Parathyroid adenoma (tissue), 2 donors: Measurements from ENCODE around the gene ZNF804A.
"Not testable (repeated sequence)": the region's sequence is repeated elsewhere in the genome, so short reads cannot be mapped to it uniquely, and the experiment has no call there.

ENCODE experiments used
- H2AFZ ChIP-seq: fragments of 300-600 bp; sonication (generic); one replicate; pipeline ENCODE4 v1.7.0; 2017; ENCODE audit warnings: antibody characterized with exemption, mild to moderate bottlenecking
- H3K27ac ChIP-seq: fragments of 300-600 bp; sonication (generic); one replicate; pipeline ENCODE4 v1.7.0; 2017
- H3K27me3 ChIP-seq: fragments of 300-600 bp; sonication (generic); one replicate; pipeline ENCODE4 v1.7.0; 2017; ENCODE audit warnings: low read length; ENCODE audit not compliant: control insufficient read depth, insufficient read depth
- H3K36me3 ChIP-seq: fragments of 300-600 bp; sonication (generic); one replicate; pipeline ENCODE4 v1.7.0; 2017; ENCODE audit warnings: low read length; ENCODE audit not compliant: control insufficient read depth, insufficient read depth
- H3K4me1 ChIP-seq: fragments of 300-600 bp; sonication (generic); one replicate; pipeline ENCODE4 v1.7.0; 2017; ENCODE audit warnings: control low read depth
- H3K4me2 ChIP-seq: fragments of 300-600 bp; sonication (generic); one replicate; pipeline ENCODE4 v1.7.0; 2017; ENCODE audit warnings: low read length
- H3K4me3 ChIP-seq: fragments of 300-600 bp; sonication (generic); one replicate; pipeline ENCODE4 v1.7.0; 2017; ENCODE audit warnings: low read depth, low read length
- H3K79me2 ChIP-seq: fragments of 300-600 bp; sonication (generic); one replicate; pipeline ENCODE4 v1.7.0; 2017; ENCODE audit warnings: control low read depth
- H3K9ac ChIP-seq: fragments of 300-600 bp; sonication (generic); one replicate; pipeline ENCODE4 v1.7.0; 2017; ENCODE audit warnings: mild to moderate bottlenecking
- H3K9me3 ChIP-seq: fragments of 300-600 bp; sonication (generic); one replicate; pipeline ENCODE4 v1.7.0; 2017; ENCODE audit warnings: low read length; ENCODE audit not compliant: control insufficient read depth
- TF ChIP-seq, protein P1 (sequence below): fragments of 300-600 bp; sonication (generic); IDR thresholded peaks from one replicate; pipeline ENCODE4 v1.7.0; 2017; ENCODE audit warnings: antibody characterized with exemption, mild to moderate bottlenecking
- donor health status: primary hyperparathyroidism.

Gene ZNF804A

DNA sequence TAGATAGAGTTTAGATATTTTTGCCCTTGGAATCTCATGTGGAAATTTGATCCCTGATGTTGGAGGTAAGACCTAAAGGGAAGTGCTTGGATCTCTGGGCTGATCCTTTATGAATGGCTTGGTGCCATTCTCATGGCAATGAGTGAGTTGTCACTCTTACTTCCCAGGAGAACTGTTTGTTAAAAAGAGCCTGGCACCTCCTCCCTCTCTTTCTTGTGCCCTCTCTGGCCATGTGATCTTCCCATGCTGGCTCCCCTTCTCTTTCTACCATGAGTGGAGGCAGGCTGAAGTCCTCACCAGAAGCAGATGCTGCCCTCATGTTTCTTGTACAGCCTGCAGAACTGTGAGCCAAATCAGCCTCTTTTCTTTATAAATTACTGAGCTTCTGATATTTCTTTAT, 276.9 kb downstream of the ZNF804A start:
- H3K4me3 ChIP-seq = no peak overlapping the region
- H3K27ac ChIP-seq = no peak overlapping the region
- no peaks in the 10 kb centered on the region for H3K27me3 ChIP-seq
- peaks cover 4% of the 10 kb centered on the region for H3K9me3 ChIP-seq
- no peak overlapping the region for H3K9ac ChIP-seq
- no peaks in the 10 kb centered on the region for H3K79me2 ChIP-seq
- TF ChIP-seq, protein P1, sequence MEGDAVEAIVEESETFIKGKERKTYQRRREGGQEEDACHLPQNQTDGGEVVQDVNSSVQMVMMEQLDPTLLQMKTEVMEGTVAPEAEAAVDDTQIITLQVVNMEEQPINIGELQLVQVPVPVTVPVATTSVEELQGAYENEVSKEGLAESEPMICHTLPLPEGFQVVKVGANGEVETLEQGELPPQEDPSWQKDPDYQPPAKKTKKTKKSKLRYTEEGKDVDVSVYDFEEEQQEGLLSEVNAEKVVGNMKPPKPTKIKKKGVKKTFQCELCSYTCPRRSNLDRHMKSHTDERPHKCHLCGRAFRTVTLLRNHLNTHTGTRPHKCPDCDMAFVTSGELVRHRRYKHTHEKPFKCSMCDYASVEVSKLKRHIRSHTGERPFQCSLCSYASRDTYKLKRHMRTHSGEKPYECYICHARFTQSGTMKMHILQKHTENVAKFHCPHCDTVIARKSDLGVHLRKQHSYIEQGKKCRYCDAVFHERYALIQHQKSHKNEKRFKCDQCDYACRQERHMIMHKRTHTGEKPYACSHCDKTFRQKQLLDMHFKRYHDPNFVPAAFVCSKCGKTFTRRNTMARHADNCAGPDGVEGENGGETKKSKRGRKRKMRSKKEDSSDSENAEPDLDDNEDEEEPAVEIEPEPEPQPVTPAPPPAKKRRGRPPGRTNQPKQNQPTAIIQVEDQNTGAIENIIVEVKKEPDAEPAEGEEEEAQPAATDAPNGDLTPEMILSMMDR = no peak
- no peak overlapping the region for H3K4me2 ChIP-seq
- H2AFZ ChIP-seq = no peak overlapping the region
- H3K4me1 ChIP-seq = no peaks in the 10 kb centered on the region
- H3K36me3 ChIP-seq = no peaks in the 10 kb centered on the region

- Histone ChIP-seq H3K27ac (no peak overlapping the region), H3K4me3 (no peak overlapping the region), H3K36me3 (no peaks in the 10 kb centered on the region), H3K9ac (no peak overlapping the region), H3K9me3 (peaks cover 4% of the 10 kb centered on the region), H3K79me2 (no peaks in the 10 kb centered on the region), H3K4me2 (no peak overlapping the region), H2AFZ (no peak overlapping the region), H3K4me1 (no peaks in the 10 kb centered on the region), H3K27me3 (no peaks in the 10 kb centered on the region)
- TF ChIP-seq, protein P1 = no peak
Measured at GRCh38 chr2:184875911-184876310, 277.6 kb downstream of the ZNF804A start.

DNA sequence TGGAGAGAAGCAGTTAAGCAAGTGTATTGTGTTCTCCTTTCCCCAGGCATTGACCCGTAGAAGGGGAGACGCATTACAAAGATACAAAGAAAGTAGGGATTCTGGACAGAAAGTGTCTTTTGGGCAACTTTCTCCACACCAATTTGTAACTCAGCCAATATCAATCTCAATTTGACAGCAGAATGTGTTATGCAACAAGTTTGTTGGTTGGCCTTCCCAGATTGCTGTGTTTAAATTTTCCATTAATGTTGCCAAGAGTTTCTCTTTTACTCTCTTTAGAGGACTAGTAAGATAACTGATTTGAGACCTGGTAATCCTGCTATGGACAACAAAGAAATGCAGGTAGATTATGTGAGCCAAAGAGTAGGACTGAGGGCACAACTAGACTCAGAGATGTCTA, 279.6 kb downstream of the ZNF804A start:
- TF ChIP-seq, protein P1 = no peak
- Histone ChIP-seq H3K4me1 (no peaks in the 10 kb centered on the region), H3K4me2 (no peak overlapping the region), H3K4me3 (no peak overlapping the region), H3K9ac (no peak overlapping the region), H3K27ac (no peak overlapping the region), H3K79me2 (no peaks in the 10 kb centered on the region), H3K27me3 (no peaks in the 10 kb centered on the region), H3K9me3 (peaks cover 4% of the 10 kb centered on the region), H2AFZ (no peak overlapping the region), H3K36me3 (no peaks in the 10 kb centered on the region)

DNA sequence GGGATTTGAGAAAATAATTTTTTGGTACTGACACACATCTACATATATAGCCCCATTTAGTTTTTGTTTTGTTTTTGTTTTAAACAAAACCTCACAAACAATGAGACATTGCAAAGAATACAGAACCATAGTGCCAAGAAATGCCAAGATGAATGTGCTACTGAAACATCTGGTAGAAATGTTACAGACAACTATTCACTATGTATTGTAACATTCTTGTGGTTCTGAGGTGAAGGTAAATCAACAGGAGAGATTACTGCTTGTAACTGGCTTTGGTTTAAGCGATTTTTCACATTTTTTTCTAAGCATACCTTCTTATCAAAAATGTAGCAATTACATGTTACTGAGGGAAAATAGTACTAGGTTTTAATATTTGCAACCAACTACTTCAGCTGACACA, 281.3 kb downstream of the ZNF804A start:
- Histone ChIP-seq H3K36me3 (no peaks in the 10 kb centered on the region), H3K9ac (no peak overlapping the region), H3K4me3 (no peak overlapping the region), H2AFZ (no peak overlapping the region), H3K79me2 (no peaks in the 10 kb centered on the region), H3K9me3 (peaks cover 4% of the 10 kb centered on the region), H3K27me3 (no peaks in the 10 kb centered on the region), H3K27ac (no peak overlapping the region), H3K4me1 (no peaks in the 10 kb centered on the region), H3K4me2 (no peak overlapping the region)
- TF ChIP-seq, protein P1 = no peak

GRCh38 chr2:184886585-184886984, 288.3 kb downstream of the ZNF804A start:
- not testable (repeated sequence) for H3K4me1 ChIP-seq, H3K36me3 ChIP-seq, H3K4me3 ChIP-seq, H3K4me2 ChIP-seq, H3K9ac ChIP-seq, H3K9me3 ChIP-seq, H3K27ac ChIP-seq, H2AFZ ChIP-seq, H3K79me2 ChIP-seq, H3K27me3 ChIP-seq
